A673 (cell line): Measurements from ENCODE around the gene DLG2. TPM values are rescaled to one million over a fixed set of nuclear protein-coding genes. Genes with fewer than 3 reads are reported as not detected.
"Not testable (repeated sequence)": the region's sequence is repeated elsewhere in the genome, so short reads cannot be mapped to it uniquely, and the experiment has no call there.

ENCODE experiments used
- BruUV-seq: library from RNA; stranded (reverse); fragments of 400-500 nt; replicated peaks from 2 replicates; lab custom pipeline; 2021; lab: Mats Ljungman, UMichigan
- CTCF ChIA-PET: fragments of 300-600 bp; sonication (Branson Sonifier 250); formaldehyde crosslinking; loops from one replicate; lab custom pipeline; 2022; ENCODE audit warnings: antibody characterized with exemption; lab: Charles Lee
- POLR2A ChIA-PET: fragments of 300-600 bp; sonication (Branson Sonifier 250); formaldehyde crosslinking; loops from one replicate; lab custom pipeline; 2022; ENCODE audit warnings: antibody characterized with exemption; ENCODE audit not compliant: low non-redundant PET; lab: Charles Lee
- DNase-seq: peaks from one replicate; pipeline ENCODE4 v3.0.0-alpha.2; 2015; ENCODE audit warnings: low spot score
- H3K27ac ChIP-seq: fragments of 200-600 bp; sonication (generic); 2 replicates; pipeline ENCODE4 v1.5.1; 2016; ENCODE audit warnings: mixed run types, low read depth, mild to moderate bottlenecking, mixed read lengths, antibody characterized with exemption, low read length; ENCODE audit not compliant: poor library complexity, severe bottlenecking
- H3K27me3 ChIP-seq: fragments of 200-600 bp; sonication (generic); replicated peaks from 2 replicates; pipeline ENCODE4 v1.6.1; 2017; ENCODE audit warnings: mixed run types, low read depth, mild to moderate bottlenecking, mixed read lengths, antibody characterized with exemption, low read length; ENCODE audit not compliant: insufficient read depth, poor library complexity
- H3K36me3 ChIP-seq: fragments of 200-600 bp; sonication (generic); 2 replicates; pipeline ENCODE4 v1.6.1; 2016; ENCODE audit warnings: mixed run types, mild to moderate bottlenecking, mixed read lengths, antibody characterized with exemption, low read length; ENCODE audit not compliant: insufficient read depth, poor library complexity, severe bottlenecking
- H3K4me1 ChIP-seq: fragments of 200-600 bp; sonication (generic); 2 replicates; pipeline ENCODE4 v1.6.1; 2017; ENCODE audit warnings: mixed run types, mild to moderate bottlenecking, mixed read lengths, antibody characterized with exemption, low read length; ENCODE audit not compliant: insufficient read depth, poor library complexity, severe bottlenecking
- H3K4me3 ChIP-seq: fragments of 200-600 bp; sonication (generic); 2 replicates; pipeline ENCODE4 v1.5.1; 2016; ENCODE audit warnings: low read depth, mixed run types, mild to moderate bottlenecking, mixed read lengths, low read length; ENCODE audit not compliant: poor library complexity, severe bottlenecking
- H3K9me3 ChIP-seq: fragments of 200-600 bp; sonication (generic); 2 replicates; pipeline ENCODE4 v1.6.1; 2016; ENCODE audit warnings: mixed run types, low read depth, mild to moderate bottlenecking, mixed read lengths, antibody characterized with exemption, low read length; ENCODE audit not compliant: poor library complexity, severe bottlenecking
- CTCF ChIP-seq: fragments of 300-800, 200-600 bp; sonication (generic); conservative IDR thresholded peaks from 2 replicates; pipeline ENCODE4 v1.5.1; 2017; ENCODE audit warnings: low read depth, mild to moderate bottlenecking, antibody characterized with exemption, low read length, moderate library complexity, mixed read lengths
- EZH2 ChIP-seq: fragments of 200-600 bp; sonication (generic); IDR thresholded peaks from 2 replicates; pipeline ENCODE4 v1.6.1; 2017; ENCODE audit warnings: borderline replicate concordance, low read depth, mild to moderate bottlenecking, mixed read lengths, antibody characterized with exemption, low read length; ENCODE audit not compliant: poor library complexity, severe bottlenecking
- intact Hi-C: fragments of 100-400 bp; cut with micrococcal nuclease; formaldehyde crosslinking; loops from one replicate; pipeline ENCODE4 v1.10.0; 2022; ENCODE audit not compliant: unreplicated experiment
- total RNA-seq: library from RNA; stranded (reverse); gene quantifications from 2 replicates; pipeline ENCODE4 v1.2.3, GENCODE V29; 2021

Gene DLG2
- total RNA-seq, 1 experiment from 2014 or later = 277 TPM

- intact Hi-C loops = no loop called here
- Histone ChIP-seq H3K27ac (no peak overlapping the region), H3K9me3 (no peaks in the 10 kb centered on the region), H3K4me1 (no peaks in the 10 kb centered on the region), H3K4me3 (no peak overlapping the region), H3K27me3 (no peaks in the 10 kb centered on the region), H3K36me3 (no peaks in the 10 kb centered on the region)
- POLR2A ChIA-PET = no interaction called here
- DNase-seq = no peak
- BruUV-seq = no TSS peak
- TF ChIP-seq EZH2 (no peak), CTCF (no peak)
- CTCF ChIA-PET = no interaction called here
Measured at GRCh38 chr11:85277693-85278092, 349.5 kb downstream of the DLG2 start.

- CTCF ChIA-PET = no interaction called here
Measured at GRCh38 chr11:85276332-85276731, 350.8 kb downstream of the DLG2 start.

GRCh38 chr11:85270315-85270714 is 356.8 kb downstream of the DLG2 start:
- H3K9me3 ChIP-seq, H3K27ac ChIP-seq, H3K4me3 ChIP-seq, H3K36me3 ChIP-seq, H3K4me1 ChIP-seq, H3K27me3 ChIP-seq, BruUV-seq, intact Hi-C loops, POLR2A ChIA-PET, DNase-seq, CTCF ChIA-PET: not testable (repeated sequence)

More at GRCh38 chr11:85276332-85276731, 350.8 kb downstream of the DLG2 start:
- POLR2A ChIA-PET = no interaction called here
- no peaks in the 10 kb centered on the region for H3K9me3 ChIP-seq
- intact Hi-C loops = no loop called here
- no peaks in the 10 kb centered on the region for H3K4me1 ChIP-seq
- H3K36me3 ChIP-seq = no peaks in the 10 kb centered on the region
- no TSS peak for BruUV-seq
- H3K27ac ChIP-seq = no peak overlapping the region
- TF ChIP-seq EZH2 (no peak), CTCF (no peak)
- H3K4me3 ChIP-seq = no peak overlapping the region
- H3K27me3 ChIP-seq = no peaks in the 10 kb centered on the region
- no peak for DNase-seq

- Histone ChIP-seq H3K4me3 (no peak overlapping the region), H3K27ac (no peak overlapping the region), H3K27me3 (no peaks in the 10 kb centered on the region), H3K4me1 (no peaks in the 10 kb centered on the region), H3K9me3 (no peaks in the 10 kb centered on the region), H3K36me3 (no peaks in the 10 kb centered on the region)
- TF ChIP-seq EZH2 (no peak), CTCF (no peak)
- ChIA-PET CTCF (no interaction called here), POLR2A (no interaction called here)
- no TSS peak for BruUV-seq
- intact Hi-C loops = no loop called here
- DNase-seq = no peak
Measured at GRCh38 chr11:85269109-85269508, 358.0 kb downstream of the DLG2 start.
